ENCODE results near the gene ZNF791. TPM values are rescaled to one million over a fixed set of nuclear protein-coding genes. Genes with fewer than 3 reads are reported as not detected.

ZNF791 gene
- total and polyA plus RNA-seq, 8 donors: 18.0 to 23.8 (median 21.9) TPM

DNA sequence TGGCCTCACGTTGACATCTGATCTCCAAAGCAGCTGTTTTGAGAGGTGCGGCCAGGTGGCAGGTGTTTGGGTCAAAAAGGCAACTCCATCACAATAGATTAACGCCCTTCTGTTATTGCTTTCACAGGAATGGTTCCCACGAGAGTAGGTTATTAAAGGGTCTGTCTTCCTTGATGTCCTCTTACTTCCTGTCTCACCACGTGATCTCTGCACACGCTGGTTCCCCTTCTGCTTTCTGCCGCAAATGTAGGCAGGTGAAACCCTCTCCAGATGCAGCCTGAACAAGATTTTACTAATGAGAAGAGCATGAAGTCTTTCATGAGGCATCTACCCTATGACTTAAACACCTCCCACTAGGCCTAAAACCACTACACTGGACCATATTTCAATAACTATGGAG, 36.7 kb upstream of the ZNF791 start:
- H3K9me3 ChIP-seq: peaks cover 0 to 9% of the 10 kb centered on the region in 2 donors
- H3K36me3 ChIP-seq: peaks cover 0 to 19% of the 10 kb centered on the region in 2 donors
- intact Hi-C loops (cut with DNase I): no loop called here
- no peak overlapping the region for H3K4me3 ChIP-seq
- TF ChIP-seq, protein P1, sequence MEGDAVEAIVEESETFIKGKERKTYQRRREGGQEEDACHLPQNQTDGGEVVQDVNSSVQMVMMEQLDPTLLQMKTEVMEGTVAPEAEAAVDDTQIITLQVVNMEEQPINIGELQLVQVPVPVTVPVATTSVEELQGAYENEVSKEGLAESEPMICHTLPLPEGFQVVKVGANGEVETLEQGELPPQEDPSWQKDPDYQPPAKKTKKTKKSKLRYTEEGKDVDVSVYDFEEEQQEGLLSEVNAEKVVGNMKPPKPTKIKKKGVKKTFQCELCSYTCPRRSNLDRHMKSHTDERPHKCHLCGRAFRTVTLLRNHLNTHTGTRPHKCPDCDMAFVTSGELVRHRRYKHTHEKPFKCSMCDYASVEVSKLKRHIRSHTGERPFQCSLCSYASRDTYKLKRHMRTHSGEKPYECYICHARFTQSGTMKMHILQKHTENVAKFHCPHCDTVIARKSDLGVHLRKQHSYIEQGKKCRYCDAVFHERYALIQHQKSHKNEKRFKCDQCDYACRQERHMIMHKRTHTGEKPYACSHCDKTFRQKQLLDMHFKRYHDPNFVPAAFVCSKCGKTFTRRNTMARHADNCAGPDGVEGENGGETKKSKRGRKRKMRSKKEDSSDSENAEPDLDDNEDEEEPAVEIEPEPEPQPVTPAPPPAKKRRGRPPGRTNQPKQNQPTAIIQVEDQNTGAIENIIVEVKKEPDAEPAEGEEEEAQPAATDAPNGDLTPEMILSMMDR (IDR thresholded peaks at IDR 0.05): no peak
- DNase-seq (no peak), ATAC-seq (no peak)
- H3K4me1 ChIP-seq: no peaks in the 10 kb centered on the region
- H3K27me3 ChIP-seq: no peaks in the 10 kb centered on the region
- no peak overlapping the region for H3K27ac ChIP-seq

DNA sequence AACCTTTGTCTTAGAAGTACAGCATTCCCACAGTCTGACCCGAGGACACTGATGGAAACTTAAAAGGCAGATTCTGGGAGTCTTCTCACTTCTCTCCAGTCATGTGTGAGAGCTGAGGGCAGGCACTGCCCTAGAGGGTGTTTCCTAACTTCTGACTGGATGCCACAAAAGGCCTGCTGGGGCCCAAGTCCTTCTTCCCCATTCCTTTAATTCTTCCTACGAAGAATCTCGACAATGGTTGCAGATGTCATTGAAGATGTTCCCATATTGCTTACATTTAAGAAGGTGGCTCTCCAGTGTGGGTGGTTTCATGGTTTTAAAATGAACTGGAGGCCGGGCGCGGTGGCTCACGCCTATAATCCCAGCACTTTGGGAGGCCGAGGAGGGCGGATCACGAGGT, 32.1 kb upstream of the ZNF791 start:
- DNase-seq (no peak), ATAC-seq (no peak)
- intact Hi-C loops (cut with DNase I): no loop called here
- Histone ChIP-seq H3K4me1 (no peaks in the 10 kb centered on the region), H3K27me3 (no peaks in the 10 kb centered on the region), H3K9me3 (peaks cover 0 to 45% of the 10 kb centered on the region in 2 donors), H3K4me3 (no peak overlapping the region), H3K36me3 (peaks cover 0 to 59% of the 10 kb centered on the region in 2 donors), H3K27ac (no peak overlapping the region)
- TF ChIP-seq, protein P1 (IDR thresholded peaks at IDR 0.05): no peak

DNA sequence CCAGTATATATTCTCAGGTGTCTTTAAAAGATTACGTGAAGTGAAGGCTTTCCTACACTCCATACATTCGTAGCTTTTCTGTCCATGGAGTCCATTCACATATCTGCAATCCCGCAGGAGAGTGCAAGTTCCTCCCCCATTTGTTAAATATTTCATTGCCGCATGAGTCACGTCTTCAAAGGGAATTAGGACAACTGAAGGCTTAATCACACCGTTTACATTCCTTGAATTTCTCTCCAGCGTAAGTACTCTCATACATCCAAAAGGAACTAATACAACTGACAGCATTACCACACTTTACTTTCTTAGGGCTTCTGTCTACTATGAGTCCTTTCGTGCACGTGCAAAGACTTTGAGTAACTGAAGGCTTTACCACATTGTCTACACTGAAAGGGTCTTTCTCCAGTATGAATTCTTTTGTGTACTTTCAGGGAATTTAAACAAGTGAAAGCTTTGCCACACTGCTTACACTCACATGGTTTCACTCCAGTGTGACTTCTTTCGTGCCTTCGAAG, 30.5 kb upstream of the ZNF791 start:
- H3K4me3 ChIP-seq: no peak overlapping the region
- ATAC-seq (peak; percentile 90), DNase-seq (no peak)
- peaks cover 0 to 59% of the 10 kb centered on the region in 2 donors for H3K36me3 ChIP-seq
- H3K9me3 ChIP-seq: peaks cover 0 to 45% of the 10 kb centered on the region in 2 donors
- intact Hi-C loops (cut with DNase I): no loop called here
- H3K27me3 ChIP-seq: no peaks in the 10 kb centered on the region
- TF ChIP-seq, protein P1 (IDR thresholded peaks at IDR 0.05): no peak
- no peak overlapping the region for H3K27ac ChIP-seq
- H3K4me1 ChIP-seq: no peaks in the 10 kb centered on the region

DNA sequence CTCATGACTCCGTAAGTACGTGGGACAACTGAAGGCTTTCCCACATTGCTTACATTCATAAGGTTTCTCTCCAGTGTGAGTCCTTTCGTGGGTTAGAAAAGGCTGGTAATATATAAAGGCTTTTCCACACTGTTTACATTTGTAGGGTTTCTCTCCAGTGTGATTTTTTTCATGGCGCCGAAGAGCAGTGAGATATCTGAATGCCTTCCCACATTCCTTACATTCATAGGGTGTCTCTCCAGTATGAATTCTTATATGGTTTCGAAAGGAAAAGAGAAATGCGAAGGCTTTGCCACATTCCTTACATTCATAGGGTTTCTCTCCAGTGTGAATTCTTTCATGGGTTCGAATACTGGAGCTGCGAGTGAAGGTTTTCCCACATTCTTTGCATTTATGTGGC, 29.6 kb upstream of the ZNF791 start:
- DNase-seq (no peak), ATAC-seq (no peak)
- H3K9me3 ChIP-seq: peaks cover 0 to 45% of the 10 kb centered on the region in 2 donors
- TF ChIP-seq, protein P1 (IDR thresholded peaks at IDR 0.05): no peak
- intact Hi-C loops (cut with DNase I): no loop called here
- peaks cover 0 to 59% of the 10 kb centered on the region in 2 donors for H3K36me3 ChIP-seq
- H3K27ac ChIP-seq: no peak overlapping the region
- no peak overlapping the region for H3K4me3 ChIP-seq
- no peaks in the 10 kb centered on the region for H3K4me1 ChIP-seq
- H3K27me3 ChIP-seq: no peaks in the 10 kb centered on the region

DNA sequence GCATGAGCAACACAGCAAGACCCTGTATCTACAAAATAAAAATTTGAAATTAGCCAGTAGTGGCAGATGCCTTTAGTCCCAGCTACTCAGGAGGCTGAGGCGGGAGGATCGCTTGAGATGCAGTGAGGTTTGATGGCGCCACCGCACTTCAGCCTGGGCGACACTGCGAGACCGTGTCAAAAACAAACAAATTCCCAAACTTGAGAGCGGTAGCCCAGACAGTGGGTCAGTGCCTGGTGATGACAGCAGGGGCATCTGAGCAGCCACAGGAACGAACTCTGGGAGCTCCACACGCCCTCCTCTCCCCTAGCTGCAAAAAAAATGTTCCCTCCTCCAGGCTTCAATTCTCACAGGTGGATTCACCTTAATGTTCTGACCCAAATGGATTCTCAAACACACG, 14.2 kb upstream of the ZNF791 start:
- no peaks in the 10 kb centered on the region for H3K9me3 ChIP-seq
- H3K27ac ChIP-seq: no peak overlapping the region
- DNase-seq (no peak), ATAC-seq (no peak)
- H3K4me1 ChIP-seq: no peaks in the 10 kb centered on the region
- H3K27me3 ChIP-seq: no peaks in the 10 kb centered on the region
- TF ChIP-seq, protein P1 (IDR thresholded peaks at IDR 0.05): no peak
- intact Hi-C loops (cut with DNase I): no loop called here
- no peak overlapping the region for H3K4me3 ChIP-seq
- peaks cover 0 to 37% of the 10 kb centered on the region in 2 donors for H3K36me3 ChIP-seq
